ENCODE measurements around the gene TTLL8. TPM values are rescaled to one million over a fixed set of nuclear protein-coding genes. Genes with fewer than 3 reads are reported as not detected.

TTLL8 gene
- total RNA-seq, 1 experiment from 2014 or later = not detected

GRCh38 chr22:50041361-50042065 lies 16.6 kb downstream of the TTLL8 start:
- Histone ChIP-seq H2BK5ac (ENCODE audit: insufficient read length, low read length) (no peak overlapping the region), H2BK120ac (ENCODE audit: low read depth, low read length, poor library complexity, severe bottlenecking) (no peak overlapping the region), H2AK5ac (ENCODE audit: insufficient read length, low read length) (no peak overlapping the region), H4K8ac (replicated peaks; ENCODE audit: insufficient read length, low read depth, low read length) (no peak overlapping the region), H2BK20ac (ENCODE audit: low read depth, low read length, poor library complexity, severe bottlenecking) (no peak overlapping the region), H3K9me3 (ENCODE audit: control insufficient read depth, low read depth, low read length) (no peaks in the 10 kb centered on the region), H3K56ac (ENCODE audit: insufficient read length, low read depth, low read length) (no peak overlapping the region), H4K5ac (ENCODE audit: insufficient read length, low read depth, low read length) (no peak overlapping the region), H2AFZ (ENCODE audit: low read length) (no peak overlapping the region), H3K27me3 (ENCODE audit: insufficient read depth, low read length) (no peaks in the 10 kb centered on the region), H3K14ac (ENCODE audit: insufficient read depth, low read length) (no peak overlapping the region), H3K27ac (ENCODE audit: insufficient read length, low read depth, low read length) (no peak overlapping the region), H3K23me2 (ENCODE audit: insufficient read length, low read depth, low read length, poor library complexity, severe bottlenecking) (no peaks in the 10 kb centered on the region), H3K23ac (ENCODE audit: insufficient read length, low read depth, low read length) (no peak overlapping the region), H3K9ac (ENCODE audit: extremely low read depth, insufficient read length, low read length) (no peak overlapping the region), H2BK12ac (ENCODE audit: insufficient read length, low read depth, low read length) (no peak overlapping the region), H3T11ph (ENCODE audit: low read length) (no peak overlapping the region), H2BK15ac (ENCODE audit: low read depth, low read length) (no peak overlapping the region), H3K4me2 (ENCODE audit: insufficient read depth, insufficient read length, low read length) (no peak overlapping the region), H4K91ac (ENCODE audit: insufficient read length, low read depth, low read length) (no peak overlapping the region), H3K4me1 (ENCODE audit: insufficient read depth, low read length) (no peaks in the 10 kb centered on the region), H3K18ac (ENCODE audit: insufficient read length, low read depth, low read length) (no peak overlapping the region), H3K4ac (ENCODE audit: low read depth, low read length) (no peak overlapping the region), H3K79me1 (ENCODE audit: insufficient read depth, low read depth, low read length, poor library complexity, severe bottlenecking) (no peaks in the 10 kb centered on the region), H4K20me1 (ENCODE audit: control insufficient read depth, insufficient read depth, insufficient read length) (no peaks in the 10 kb centered on the region), H3K79me2 (ENCODE audit: insufficient read depth, low read length) (no peaks in the 10 kb centered on the region)
- no peak for DNase-seq
- no peak overlapping the region; a peak in 1 of 5 replicates for H3K4me3 Mint-ChIP-seq
- H3K27me3 Mint-ChIP-seq (ENCODE audit: low read depth) = peaks cover 8% of the 10 kb centered on the region; the same call in 1 of the 2 replicates
- no peaks in the 10 kb centered on the region for H3K4me1 Mint-ChIP-seq
- H3K36me3 Mint-ChIP-seq (ENCODE audit: insufficient read depth in 1 of 3, low read depth in 3 of 3) = no peaks in the 10 kb centered on the region
- peaks cover 4 to 10% of the 10 kb centered on the region in 2 experiments; a peak in 3 of 5 replicates for H3K9me3 Mint-ChIP-seq
- no CpG with 5 or more reads among the region's 17 CpGs for WGBS (ENCODE audit: extremely low coverage, insufficient read length, low lambda C conversion rate)
- H3K27ac Mint-ChIP-seq = no peak overlapping the region
- TF ChIP-seq, protein P1, sequence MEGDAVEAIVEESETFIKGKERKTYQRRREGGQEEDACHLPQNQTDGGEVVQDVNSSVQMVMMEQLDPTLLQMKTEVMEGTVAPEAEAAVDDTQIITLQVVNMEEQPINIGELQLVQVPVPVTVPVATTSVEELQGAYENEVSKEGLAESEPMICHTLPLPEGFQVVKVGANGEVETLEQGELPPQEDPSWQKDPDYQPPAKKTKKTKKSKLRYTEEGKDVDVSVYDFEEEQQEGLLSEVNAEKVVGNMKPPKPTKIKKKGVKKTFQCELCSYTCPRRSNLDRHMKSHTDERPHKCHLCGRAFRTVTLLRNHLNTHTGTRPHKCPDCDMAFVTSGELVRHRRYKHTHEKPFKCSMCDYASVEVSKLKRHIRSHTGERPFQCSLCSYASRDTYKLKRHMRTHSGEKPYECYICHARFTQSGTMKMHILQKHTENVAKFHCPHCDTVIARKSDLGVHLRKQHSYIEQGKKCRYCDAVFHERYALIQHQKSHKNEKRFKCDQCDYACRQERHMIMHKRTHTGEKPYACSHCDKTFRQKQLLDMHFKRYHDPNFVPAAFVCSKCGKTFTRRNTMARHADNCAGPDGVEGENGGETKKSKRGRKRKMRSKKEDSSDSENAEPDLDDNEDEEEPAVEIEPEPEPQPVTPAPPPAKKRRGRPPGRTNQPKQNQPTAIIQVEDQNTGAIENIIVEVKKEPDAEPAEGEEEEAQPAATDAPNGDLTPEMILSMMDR (conservative IDR thresholded peaks at IDR 0.05) = no peak
